Thoracic aorta (tissue), 2 donors: ENCODE data around the gene SURF4. TPM values are rescaled to one million over a fixed set of nuclear protein-coding genes. Genes with fewer than 3 reads are reported as not detected.

Experiments used
- ATAC-seq: fragments of 150-250 bp; one replicate; pipeline ENCODE4 v1.8.0; 2017; ENCODE audit warnings: low read depth; ENCODE audit not compliant: insufficient number of reproducible peaks, low FRiP score
- DNase-seq: peaks from one replicate; pipeline ENCODE4 v3.0.0-alpha.2; 2020; ENCODE audit warnings: low spot score
- H3K27ac ChIP-seq, 2 donors: fragments of 200-600 bp; sonication (generic); 1 replicate in 1 of 2; 2 replicates in 1 of 2; pipeline ENCODE4 v1.5.1; 2016; ENCODE audit warnings: mild to moderate bottlenecking in 2 of 2, moderate library complexity in 2 of 2
- H3K27me3 ChIP-seq: fragments of 200-600 bp; sonication (generic); replicated peaks from 2 replicates; pipeline ENCODE4 v1.6.0; 2016; ENCODE audit warnings: mild to moderate bottlenecking; ENCODE audit not compliant: insufficient read depth
- H3K36me3 ChIP-seq: fragments of 200-600 bp; sonication (generic); one replicate; pipeline ENCODE4 v1.5.1; 2016
- H3K4me1 ChIP-seq, 2 donors: fragments of 200-600 bp; sonication (generic); 1 replicate in 1 of 2; 2 replicates in 1 of 2; pipeline versions ENCODE4 v1.5.1 to v1.6.0; 2016; ENCODE audit warnings: low read depth in 2 of 2, mild to moderate bottlenecking in 1 of 2; ENCODE audit not compliant: control insufficient read depth in 1 of 2
- H3K4me3 ChIP-seq: fragments of 200-600 bp; sonication (generic); 2 replicates; pipeline ENCODE4 v1.5.1; 2016; ENCODE audit warnings: mild to moderate bottlenecking
- H3K9me3 ChIP-seq: fragments of 200-600 bp; sonication (generic); 2 replicates; pipeline ENCODE4 v1.5.1; 2016
- total RNA-seq, 2 donors: library from RNA; depleted of rRNA; stranded (reverse); fragments of >200 nt; gene quantifications; one replicate each; pipeline versions ENCODE4 v1.1.0 to v1.2.3, GENCODE V29; 2016
- TF ChIP-seq, protein P1 (sequence below): fragments of 200-600 bp; sonication (generic); IDR thresholded peaks from one replicate; pipeline ENCODE4 v1.5.1; 2019; ENCODE audit warnings: antibody characterized with exemption

The SURF4 gene
- total RNA-seq, 2 donors from 2014 or later, result 152 to 154 TPM

DNA sequence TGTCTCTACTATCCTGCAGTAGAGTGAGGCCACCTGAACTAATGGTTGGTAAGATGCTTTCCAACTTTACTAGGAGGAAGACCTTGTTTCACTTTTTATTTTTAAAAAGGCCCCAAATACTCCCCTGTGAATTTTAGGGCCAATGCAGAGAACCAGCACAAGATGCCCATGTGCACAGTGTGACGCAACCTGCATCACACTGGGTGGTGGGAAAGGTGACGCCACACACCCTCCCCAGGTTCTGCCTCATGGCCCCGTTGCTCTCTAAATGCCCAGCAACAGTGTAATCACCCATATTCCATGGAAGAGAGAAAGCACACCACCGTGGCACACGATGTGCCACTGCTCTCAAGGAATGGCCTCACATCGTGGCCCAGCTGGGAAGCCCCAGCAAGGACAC, 6.4 kb downstream of the SURF4 start:
- H3K4me1 ChIP-seq, result peaks cover 25 to 68% of the 10 kb centered on the region in 2 donors
- DNase-seq (no peak), ATAC-seq (no peak)
- H3K4me3 ChIP-seq, result no peak overlapping the region
- no peaks in the 10 kb centered on the region for H3K9me3 ChIP-seq
- H3K27me3 ChIP-seq, result no peaks in the 10 kb centered on the region
- no peak overlapping the region for H3K27ac ChIP-seq
- TF ChIP-seq, protein P1, sequence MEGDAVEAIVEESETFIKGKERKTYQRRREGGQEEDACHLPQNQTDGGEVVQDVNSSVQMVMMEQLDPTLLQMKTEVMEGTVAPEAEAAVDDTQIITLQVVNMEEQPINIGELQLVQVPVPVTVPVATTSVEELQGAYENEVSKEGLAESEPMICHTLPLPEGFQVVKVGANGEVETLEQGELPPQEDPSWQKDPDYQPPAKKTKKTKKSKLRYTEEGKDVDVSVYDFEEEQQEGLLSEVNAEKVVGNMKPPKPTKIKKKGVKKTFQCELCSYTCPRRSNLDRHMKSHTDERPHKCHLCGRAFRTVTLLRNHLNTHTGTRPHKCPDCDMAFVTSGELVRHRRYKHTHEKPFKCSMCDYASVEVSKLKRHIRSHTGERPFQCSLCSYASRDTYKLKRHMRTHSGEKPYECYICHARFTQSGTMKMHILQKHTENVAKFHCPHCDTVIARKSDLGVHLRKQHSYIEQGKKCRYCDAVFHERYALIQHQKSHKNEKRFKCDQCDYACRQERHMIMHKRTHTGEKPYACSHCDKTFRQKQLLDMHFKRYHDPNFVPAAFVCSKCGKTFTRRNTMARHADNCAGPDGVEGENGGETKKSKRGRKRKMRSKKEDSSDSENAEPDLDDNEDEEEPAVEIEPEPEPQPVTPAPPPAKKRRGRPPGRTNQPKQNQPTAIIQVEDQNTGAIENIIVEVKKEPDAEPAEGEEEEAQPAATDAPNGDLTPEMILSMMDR, result no peak
- peaks cover 28% of the 10 kb centered on the region for H3K36me3 ChIP-seq

DNA sequence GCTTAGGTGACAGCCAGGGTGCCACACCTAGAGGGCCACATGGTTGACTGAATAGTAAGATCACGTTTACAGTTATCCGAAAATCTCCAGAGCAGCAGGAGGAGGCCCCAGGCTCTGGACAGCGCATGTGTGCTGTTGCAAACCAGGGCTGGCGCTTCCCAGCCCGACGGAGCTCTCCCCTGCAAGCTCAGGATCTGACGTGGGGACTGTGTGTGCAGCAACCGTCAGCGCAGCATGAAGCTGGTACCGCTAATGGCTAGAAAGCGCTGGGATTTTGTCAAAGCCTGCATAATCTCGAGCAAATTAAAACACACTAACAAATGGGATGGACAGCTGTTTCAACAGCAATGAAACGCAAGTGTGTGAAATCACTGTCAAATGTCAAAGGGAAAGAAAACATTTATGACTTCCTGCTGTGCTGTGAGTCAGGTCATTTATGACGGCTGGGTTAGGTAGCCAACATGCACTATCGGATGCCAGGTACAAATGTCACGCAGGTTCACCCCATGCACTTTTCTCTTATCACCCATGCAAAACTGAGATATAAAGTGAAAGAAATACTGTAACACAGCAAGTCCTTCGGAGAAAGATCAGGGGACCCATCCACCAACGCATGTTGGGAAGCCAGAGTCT, 7.5 kb downstream of the SURF4 start:
- H3K27me3 ChIP-seq, result no peaks in the 10 kb centered on the region
- DNase-seq (no peak), ATAC-seq (peak; percentile 21)
- no peak overlapping the region for H3K4me3 ChIP-seq
- H3K4me1 ChIP-seq, result peaks cover 19 to 58% of the 10 kb centered on the region in 2 donors
- TF ChIP-seq, protein P1, result no peak
- H3K9me3 ChIP-seq, result no peaks in the 10 kb centered on the region
- H3K36me3 ChIP-seq, result peaks cover 38% of the 10 kb centered on the region
- no peak overlapping the region for H3K27ac ChIP-seq

GRCh38 chr9:133367778-133368177, 8.1 kb downstream of the SURF4 start:
- Histone ChIP-seq H3K27me3 (no peaks in the 10 kb centered on the region), H3K27ac (no peak overlapping the region), H3K4me1 (peaks cover 14 to 52% of the 10 kb centered on the region in 2 donors), H3K9me3 (no peaks in the 10 kb centered on the region), H3K36me3 (peaks cover 40% of the 10 kb centered on the region), H3K4me3 (no peak overlapping the region)
- ATAC-seq (no peak), DNase-seq (no peak)
- TF ChIP-seq, protein P1, result no peak

DNA sequence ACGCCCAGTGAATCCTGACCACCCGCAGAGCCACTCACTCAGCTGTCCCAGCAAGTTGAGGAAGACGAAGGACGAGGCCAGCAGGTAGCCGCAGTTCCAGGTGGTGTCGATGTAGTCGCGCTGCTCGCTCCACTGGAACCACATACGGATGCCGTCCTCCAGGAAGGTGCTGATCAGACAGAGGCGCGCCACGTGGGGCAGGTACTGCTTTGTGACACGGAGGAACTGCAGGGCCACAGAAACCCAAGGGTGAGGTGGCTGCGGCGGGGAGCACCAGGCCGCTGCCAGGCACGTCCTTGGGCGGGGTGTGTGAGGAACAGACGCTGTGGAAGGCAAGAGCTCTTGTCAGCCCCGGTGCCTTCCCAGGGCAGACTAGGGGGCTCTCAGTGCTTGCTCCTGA, 8.6 kb downstream of the SURF4 start:
- H3K27ac ChIP-seq, result no peak overlapping the region
- TF ChIP-seq, protein P1, result no peak
- no peaks in the 10 kb centered on the region for H3K27me3 ChIP-seq
- no peaks in the 10 kb centered on the region for H3K9me3 ChIP-seq
- ATAC-seq (no peak), DNase-seq (no peak)
- H3K4me3 ChIP-seq, result no peak overlapping the region
- H3K4me1 ChIP-seq, result peaks cover 9 to 46% of the 10 kb centered on the region in 2 donors
- peaks cover 43% of the 10 kb centered on the region for H3K36me3 ChIP-seq

- Histone ChIP-seq H3K36me3 (peaks cover 43% of the 10 kb centered on the region), H3K9me3 (no peaks in the 10 kb centered on the region), H3K27me3 (no peaks in the 10 kb centered on the region), H3K27ac (no peak overlapping the region), H3K4me1 (peaks cover 1 to 38% of the 10 kb centered on the region in 2 donors), H3K4me3 (no peak overlapping the region)
- DNase-seq (no peak), ATAC-seq (no peak)
- TF ChIP-seq, protein P1, result no peak
Measured at GRCh38 chr9:133366435-133366834, 9.4 kb downstream of the SURF4 start.
